HepG2 (cell line): ENCODE measurements around the gene ARL16. TPM values are rescaled to one million over a fixed set of nuclear protein-coding genes. Genes with fewer than 3 reads are reported as not detected.

Experiments used
- AGO2 ChIP-seq: fragments of 200-400 bp; formaldehyde crosslinking; optimal IDR thresholded peaks from 2 replicates; pipeline ENCODE3; 2017; ENCODE audit warnings: mild to moderate bottlenecking, low read depth, low read length, moderate library complexity
- ATF7 ChIP-seq, 2 experiments: fragments of 450-650 bp in 1 of 2; sonication (generic) in 1 of 2; formaldehyde crosslinking in 1 of 2; IDR thresholded peaks; 2 replicates each; pipeline versions ENCODE4 v1.4.0 to v1.6.1; 2016 to 2020; ENCODE audit warnings: antibody characterized with exemption in 1 of 2, mild to moderate bottlenecking in 1 of 2, missing genetic modification reagents in 1 of 2
- NFKBIZ ChIP-seq: IDR thresholded peaks from 2 replicates; pipeline ENCODE4 v1.6.1; 2018; ENCODE audit warnings: missing genetic modification reagents, missing compliant biosample characterization
- PPARG ChIP-seq: conservative IDR thresholded peaks from 2 replicates; pipeline ENCODE4 v1.6.1; 2016; ENCODE audit warnings: missing biosample characterization, missing genetic modification reagents
- REPIN1 ChIP-seq: sonication (generic); formaldehyde crosslinking; IDR thresholded peaks from 2 replicates; pipeline ENCODE4 v1.8.0; 2022; ENCODE audit warnings: missing genetic modification reagents, low read depth, mild to moderate bottlenecking, borderline replicate concordance
- SMARCE1 ChIP-seq: fragments of 450-650 bp; IDR thresholded peaks from 2 replicates; pipeline ENCODE4 v1.6.1; 2017; ENCODE audit warnings: borderline replicate concordance
- SOX13 ChIP-seq, 3 experiments: fragments of 450-650 bp in 1 of 3; sonication (generic) in 1 of 3; formaldehyde crosslinking in 1 of 3; IDR thresholded peaks in 2 of 3; conservative IDR thresholded peaks in 1 of 3; 2 replicates each; pipeline versions ENCODE4 v1.5.0 to v1.6.1; 2016 to 2020; ENCODE audit warnings: antibody characterized with exemption in 1 of 3, mild to moderate bottlenecking in 1 of 3, missing compliant biosample characterization in 1 of 3, missing genetic modification reagents in 1 of 3, moderate library complexity in 1 of 3
- SOX6 ChIP-seq, 2 experiments: fragments of 450-650 bp in 1 of 2; sonication (generic) in 1 of 2; formaldehyde crosslinking in 1 of 2; IDR thresholded peaks; 2 replicates each; pipeline versions ENCODE4 v1.4.0 to v1.6.1; 2017 to 2020; ENCODE audit warnings: antibody characterized with exemption in 1 of 2, mild to moderate bottlenecking in 1 of 2, missing genetic modification reagents in 1 of 2
- ZNF251 ChIP-seq: sonication (generic); formaldehyde crosslinking; IDR thresholded peaks from 2 replicates; pipeline ENCODE4 v1.9.0; 2021; ENCODE audit warnings: mild to moderate bottlenecking, missing genetic modification reagents
- ZNF589 ChIP-seq: sonication (generic); formaldehyde crosslinking; conservative IDR thresholded peaks from 2 replicates; pipeline ENCODE4 v1.8.0; 2022; ENCODE audit warnings: mild to moderate bottlenecking, moderate library complexity, missing genetic modification reagents
- ZNF713 ChIP-seq: sonication (generic); formaldehyde crosslinking; IDR thresholded peaks from 2 replicates; pipeline ENCODE4 v1.4.0; 2020; ENCODE audit warnings: mild to moderate bottlenecking, missing genetic modification reagents
- ZSCAN22 ChIP-seq: sonication (generic); formaldehyde crosslinking; IDR thresholded peaks from 2 replicates; pipeline ENCODE4 v1.4.0; 2020; ENCODE audit warnings: mild to moderate bottlenecking, missing genetic modification reagents
- polyA plus RNA-seq, 8 experiments: library from polyadenylated mRNA; depleted of rRNA in 3 of 8; stranded (reverse) in 7 of 8; unstranded in 1 of 8; fragments of >200 nt; fragmentation: Illumina TruSeq in 4 of 8; extraction: Trizol in 4 of 8; gene quantifications; 2 replicates each; pipeline versions ENCODE4 v1.2.1 to v1.2.3, GENCODE V29; 2011 to 2016; ENCODE audit warnings: low read depth in 4 of 8, missing spikeins in 1 of 8, mixed read lengths in 1 of 8; ENCODE audit not compliant: insufficient read depth in 1 of 8
- total RNA-seq, 5 experiments: library from RNA; depleted of rRNA; stranded (reverse); fragments of >200 nt; fragmentation: Illumina TruSeq; extraction: Trizol; gene quantifications; 2 replicates each; pipeline ENCODE4 v1.2.3, GENCODE V29; 2016; ENCODE audit warnings: low read depth in 1 of 5
- TF ChIP-seq, protein P1 (sequence below): sonication (generic); formaldehyde crosslinking; IDR thresholded peaks from 2 replicates; pipeline ENCODE4 v1.8.0; 2022; ENCODE audit warnings: mild to moderate bottlenecking, missing genetic modification reagents, borderline replicate concordance
- TF ChIP-seq, protein P2 (sequence below): sonication (generic); formaldehyde crosslinking; IDR thresholded peaks from 2 replicates; pipeline ENCODE4 v1.9.0; 2021; ENCODE audit warnings: mild to moderate bottlenecking, missing genetic modification reagents
- TF ChIP-seq, protein P3 (sequence below): IDR thresholded peaks from 2 replicates; pipeline ENCODE4 v1.6.1; 2018; ENCODE audit warnings: missing genetic modification reagents
- TF ChIP-seq, protein P4 (sequence below): IDR thresholded peaks from 2 replicates; pipeline ENCODE4 v1.6.1; 2016; ENCODE audit warnings: low read depth

Gene ARL16
- total and polyA plus RNA-seq, 2 of the 13 experiments (the other 11 are each of a cell fraction or from before 2014, with no cell fraction given): 20.8 to 30.8 TPM

DNA sequence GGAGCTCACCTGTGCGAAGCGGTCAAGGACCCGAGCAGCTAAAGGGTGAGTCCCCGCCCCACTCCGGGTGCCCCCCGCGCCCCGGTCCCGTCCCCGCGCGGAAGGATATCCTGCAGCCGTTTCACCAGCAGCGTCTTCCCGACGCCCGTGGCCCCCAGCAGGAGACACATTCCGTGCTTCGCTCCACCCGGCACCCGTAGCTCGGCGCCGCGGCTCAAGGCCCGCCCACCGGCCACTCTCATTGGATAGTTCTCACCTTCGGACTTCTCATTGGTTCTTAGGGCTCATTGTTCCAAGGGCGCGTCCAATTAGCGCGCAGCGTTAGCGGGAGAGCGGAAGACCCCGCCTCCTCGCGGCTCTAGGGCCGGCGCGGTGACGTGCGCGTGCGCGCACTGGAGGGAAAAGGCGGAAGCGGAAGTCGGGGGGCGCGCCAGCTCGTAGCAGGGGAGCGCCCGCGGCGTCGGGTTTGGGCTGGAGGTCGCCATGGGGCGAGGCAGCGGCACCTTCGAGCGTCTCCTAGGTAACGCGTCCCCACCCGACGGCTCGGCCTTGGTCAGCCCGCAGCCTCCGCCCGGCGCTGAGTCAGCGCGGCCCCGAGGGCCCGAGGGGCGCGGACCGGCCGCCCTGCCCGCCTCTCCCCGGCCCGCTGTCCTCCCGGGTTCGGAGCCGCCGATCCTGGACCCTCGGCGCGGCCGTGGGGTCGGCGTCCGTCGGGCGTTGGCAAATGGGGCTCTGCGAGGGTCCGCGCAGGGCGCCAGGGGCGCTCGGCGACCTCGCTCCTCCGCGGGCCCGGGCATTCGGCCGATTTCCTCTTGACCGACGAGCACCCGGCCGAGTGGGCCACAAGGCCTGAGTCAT is at the start of gene ARL16, which contains the start of gene HGS (continued):
- TF ChIP-seq, protein P1, sequence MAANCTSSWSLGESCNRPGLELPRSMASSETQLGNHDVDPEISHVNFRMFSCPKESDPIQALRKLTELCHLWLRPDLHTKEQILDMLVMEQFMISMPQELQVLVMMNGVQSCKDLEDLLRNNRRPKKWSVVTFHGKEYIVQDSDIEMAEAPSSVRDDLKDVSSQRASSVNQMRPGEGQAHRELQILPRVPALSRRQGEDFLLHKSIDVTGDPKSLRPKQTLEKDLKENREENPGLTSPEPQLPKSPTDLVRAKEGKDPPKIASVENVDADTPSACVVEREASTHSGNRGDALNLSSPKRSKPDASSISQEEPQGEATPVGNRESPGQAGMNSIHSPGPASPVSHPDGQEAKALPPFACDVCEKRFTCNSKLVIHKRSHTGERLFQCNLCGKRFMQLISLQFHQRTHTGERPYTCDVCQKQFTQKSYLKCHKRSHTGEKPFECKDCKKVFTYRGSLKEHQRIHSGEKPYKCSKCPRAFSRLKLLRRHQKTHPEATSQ: 0 out of 2 replicates have a peak, but pooled peaks have one; percentile 22
- TF ChIP-seq ZSCAN22 (CRISPR knock-in tag) (no peak), NFKBIZ (CRISPR knock-in tag) (peak; percentile 43; the same call in 1 of the 2 replicates), PPARG (no peak), ZNF251 (CRISPR knock-in tag) (0 out of 2 replicates have a peak, but pooled peaks have one; percentile 28), REPIN1 (CRISPR knock-in tag) (peak; percentile 84; the same call in 1 of the 2 replicates), SOX6 (IDR thresholded peaks at IDR 0.05) (no peak), SOX6 (CRISPR knock-in tag; IDR thresholded peaks at IDR 0.05) (peak; percentile 84), ATF7 (IDR thresholded peaks at IDR 0.05) (no peak), ATF7 (CRISPR knock-in tag; IDR thresholded peaks at IDR 0.05) (no peak), ZNF713 (CRISPR knock-in tag) (no peak), ZNF589 (no peak; the same call in 1 of the 2 replicates), SOX13 (IDR thresholded peaks at IDR 0.05) (no peak), SOX13 (CRISPR knock-in tag; conservative IDR thresholded peaks at IDR 0.05 in 1 of 2, IDR thresholded peaks at IDR 0.05 in 1 of 2) (peak in 1 of 2 experiments; percentile 37; a peak in 2 of 4 replicates), SMARCE1 (no peak), AGO2 (peak; percentile 59)
- TF ChIP-seq, protein P2, sequence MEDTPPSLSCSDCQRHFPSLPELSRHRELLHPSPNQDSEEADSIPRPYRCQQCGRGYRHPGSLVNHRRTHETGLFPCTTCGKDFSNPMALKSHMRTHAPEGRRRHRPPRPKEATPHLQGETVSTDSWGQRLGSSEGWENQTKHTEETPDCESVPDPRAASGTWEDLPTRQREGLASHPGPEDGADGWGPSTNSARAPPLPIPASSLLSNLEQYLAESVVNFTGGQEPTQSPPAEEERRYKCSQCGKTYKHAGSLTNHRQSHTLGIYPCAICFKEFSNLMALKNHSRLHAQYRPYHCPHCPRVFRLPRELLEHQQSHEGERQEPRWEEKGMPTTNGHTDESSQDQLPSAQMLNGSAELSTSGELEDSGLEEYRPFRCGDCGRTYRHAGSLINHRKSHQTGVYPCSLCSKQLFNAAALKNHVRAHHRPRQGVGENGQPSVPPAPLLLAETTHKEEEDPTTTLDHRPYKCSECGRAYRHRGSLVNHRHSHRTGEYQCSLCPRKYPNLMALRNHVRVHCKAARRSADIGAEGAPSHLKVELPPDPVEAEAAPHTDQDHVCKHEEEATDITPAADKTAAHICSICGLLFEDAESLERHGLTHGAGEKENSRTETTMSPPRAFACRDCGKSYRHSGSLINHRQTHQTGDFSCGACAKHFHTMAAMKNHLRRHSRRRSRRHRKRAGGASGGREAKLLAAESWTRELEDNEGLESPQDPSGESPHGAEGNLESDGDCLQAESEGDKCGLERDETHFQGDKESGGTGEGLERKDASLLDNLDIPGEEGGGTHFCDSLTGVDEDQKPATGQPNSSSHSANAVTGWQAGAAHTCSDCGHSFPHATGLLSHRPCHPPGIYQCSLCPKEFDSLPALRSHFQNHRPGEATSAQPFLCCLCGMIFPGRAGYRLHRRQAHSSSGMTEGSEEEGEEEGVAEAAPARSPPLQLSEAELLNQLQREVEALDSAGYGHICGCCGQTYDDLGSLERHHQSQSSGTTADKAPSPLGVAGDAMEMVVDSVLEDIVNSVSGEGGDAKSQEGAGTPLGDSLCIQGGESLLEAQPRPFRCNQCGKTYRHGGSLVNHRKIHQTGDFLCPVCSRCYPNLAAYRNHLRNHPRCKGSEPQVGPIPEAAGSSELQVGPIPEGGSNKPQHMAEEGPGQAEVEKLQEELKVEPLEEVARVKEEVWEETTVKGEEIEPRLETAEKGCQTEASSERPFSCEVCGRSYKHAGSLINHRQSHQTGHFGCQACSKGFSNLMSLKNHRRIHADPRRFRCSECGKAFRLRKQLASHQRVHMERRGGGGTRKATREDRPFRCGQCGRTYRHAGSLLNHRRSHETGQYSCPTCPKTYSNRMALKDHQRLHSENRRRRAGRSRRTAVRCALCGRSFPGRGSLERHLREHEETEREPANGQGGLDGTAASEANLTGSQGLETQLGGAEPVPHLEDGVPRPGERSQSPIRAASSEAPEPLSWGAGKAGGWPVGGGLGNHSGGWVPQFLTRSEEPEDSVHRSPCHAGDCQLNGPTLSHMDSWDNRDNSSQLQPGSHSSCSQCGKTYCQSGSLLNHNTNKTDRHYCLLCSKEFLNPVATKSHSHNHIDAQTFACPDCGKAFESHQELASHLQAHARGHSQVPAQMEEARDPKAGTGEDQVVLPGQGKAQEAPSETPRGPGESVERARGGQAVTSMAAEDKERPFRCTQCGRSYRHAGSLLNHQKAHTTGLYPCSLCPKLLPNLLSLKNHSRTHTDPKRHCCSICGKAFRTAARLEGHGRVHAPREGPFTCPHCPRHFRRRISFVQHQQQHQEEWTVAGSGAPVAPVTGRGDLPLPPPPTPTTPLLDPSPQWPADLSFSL (CRISPR knock-in tag): no peak
- TF ChIP-seq, protein P3, sequence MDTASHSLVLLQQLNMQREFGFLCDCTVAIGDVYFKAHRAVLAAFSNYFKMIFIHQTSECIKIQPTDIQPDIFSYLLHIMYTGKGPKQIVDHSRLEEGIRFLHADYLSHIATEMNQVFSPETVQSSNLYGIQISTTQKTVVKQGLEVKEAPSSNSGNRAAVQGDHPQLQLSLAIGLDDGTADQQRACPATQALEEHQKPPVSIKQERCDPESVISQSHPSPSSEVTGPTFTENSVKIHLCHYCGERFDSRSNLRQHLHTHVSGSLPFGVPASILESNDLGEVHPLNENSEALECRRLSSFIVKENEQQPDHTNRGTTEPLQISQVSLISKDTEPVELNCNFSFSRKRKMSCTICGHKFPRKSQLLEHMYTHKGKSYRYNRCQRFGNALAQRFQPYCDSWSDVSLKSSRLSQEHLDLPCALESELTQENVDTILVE (CRISPR knock-in tag): peak; percentile 95
- TF ChIP-seq, protein P4, sequence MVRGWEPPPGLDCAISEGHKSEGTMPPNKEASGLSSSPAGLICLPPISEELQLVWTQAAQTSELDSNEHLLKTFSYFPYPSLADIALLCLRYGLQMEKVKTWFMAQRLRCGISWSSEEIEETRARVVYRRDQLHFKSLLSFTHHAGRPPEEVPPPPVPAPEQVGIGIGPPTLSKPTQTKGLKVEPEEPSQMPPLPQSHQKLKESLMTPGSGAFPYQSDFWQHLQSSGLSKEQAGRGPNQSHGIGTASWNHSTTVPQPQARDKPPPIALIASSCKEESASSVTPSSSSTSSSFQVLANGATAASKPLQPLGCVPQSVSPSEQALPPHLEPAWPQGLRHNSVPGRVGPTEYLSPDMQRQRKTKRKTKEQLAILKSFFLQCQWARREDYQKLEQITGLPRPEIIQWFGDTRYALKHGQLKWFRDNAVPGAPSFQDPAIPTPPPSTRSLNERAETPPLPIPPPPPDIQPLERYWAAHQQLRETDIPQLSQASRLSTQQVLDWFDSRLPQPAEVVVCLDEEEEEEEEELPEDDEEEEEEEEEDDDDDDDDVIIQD (CRISPR knock-in tag): peak; percentile 68; the same call in 1 of the 2 replicates
